Endothelial cell of umbilical vein (primary cell): Measurements from ENCODE around the gene MAGEC3. TPM values are rescaled to one million over a fixed set of nuclear protein-coding genes. Genes with fewer than 3 reads are reported as not detected.

ENCODE experiments used
- BruUV-seq: library from RNA; stranded (reverse); fragments of 400-500 nt; replicated peaks from 2 replicates; lab custom pipeline; 2021; lab: Mats Ljungman, UMichigan
- CTCF ChIA-PET: fragments of 300-600, 350-600 bp; sonication (Branson Sonifier 250); formaldehyde crosslinking; loops from one replicate; lab custom pipeline; 2021; ENCODE audit warnings: antibody characterized with exemption, inconsistent platforms; lab: Charles Lee
- POLR2A ChIA-PET: fragments of 300-600, 350-600 bp; sonication (Branson Sonifier 250); formaldehyde crosslinking; loops from one replicate; lab custom pipeline; 2021; ENCODE audit warnings: antibody characterized with exemption, inconsistent platforms; lab: Charles Lee
- DNase-seq: peaks from one replicate; pipeline ENCODE4 v3.0.0-alpha.2; 2011; ENCODE audit warnings: low read depth, low spot score
- FAIRE-seq: peaks from 2 replicates; lab custom pipeline; 2011; peaks lifted over from hg19 to GRCh38; lab: Jason Lieb, UNC
- H2AFZ ChIP-seq: 2 replicates; pipeline ENCODE4 v1.6.0; 2012; ENCODE audit warnings: low read depth, low read length, control low read depth, inconsistent platforms
- H3K27ac ChIP-seq: 2 replicates; pipeline ENCODE4 v1.5.1; 2011; ENCODE audit warnings: low read depth, mild to moderate bottlenecking, control low read depth, low read length, moderate library complexity; ENCODE audit not compliant: insufficient read depth
- H3K27me3 ChIP-seq, 2 experiments: 2 replicates each; pipeline versions ENCODE4 v1.6.0 to v1.6.1; 2011; ENCODE audit warnings: low read length in 2 of 2, mixed read lengths in 1 of 2; ENCODE audit not compliant: control insufficient read depth in 2 of 2, insufficient read depth in 2 of 2
- H3K36me3 ChIP-seq, 2 experiments: 2 replicates in 1 of 2; 3 replicates in 1 of 2; pipeline ENCODE4 v1.5.1; 2011; ENCODE audit warnings: low read length in 2 of 2, mild to moderate bottlenecking in 1 of 2, moderate library complexity in 1 of 2; ENCODE audit not compliant: control insufficient read depth in 2 of 2, insufficient read depth in 2 of 2; ENCODE audit errors: extremely low read depth in 1 of 2
- H3K4me1 ChIP-seq: 3 replicates; pipeline ENCODE4 v1.5.1; 2011; ENCODE audit warnings: mild to moderate bottlenecking, low read length; ENCODE audit not compliant: control insufficient read depth, insufficient read depth; ENCODE audit errors: extremely low read depth
- H3K4me2 ChIP-seq: 2 replicates; pipeline ENCODE4 v1.6.1; 2011; ENCODE audit warnings: low read length, control low read depth, mixed read lengths; ENCODE audit not compliant: insufficient read depth
- H3K4me3 ChIP-seq, 3 experiments: fragments of 200-600 bp in 1 of 3; sonication (generic), shearing (Covaris generic) in 1 of 3; replicated peaks in 1 of 3; 2 replicates each; pipeline ENCODE4 v1.5.1; 2011 to 2016; ENCODE audit warnings: control low read depth in 3 of 3, low read length in 3 of 3, mild to moderate bottlenecking in 2 of 3, inconsistent platforms in 1 of 3, low read depth in 1 of 3, moderate library complexity in 1 of 3; ENCODE audit not compliant: insufficient read depth in 1 of 3
- H3K79me2 ChIP-seq: 2 replicates; pipeline ENCODE4 v1.6.0; 2012; ENCODE audit warnings: low read length, inconsistent platforms; ENCODE audit not compliant: control insufficient read depth, insufficient read depth
- H3K9ac ChIP-seq: replicated peaks from 2 replicates; pipeline ENCODE3; 2011; ENCODE audit warnings: low read length, control low read depth; ENCODE audit not compliant: insufficient read depth; ENCODE audit errors: extremely low read depth
- H3K9me1 ChIP-seq: replicated peaks from 3 replicates; pipeline ENCODE4 v1.6.0; 2011; ENCODE audit warnings: mild to moderate bottlenecking, low read length; ENCODE audit not compliant: control insufficient read depth, insufficient read depth; ENCODE audit errors: extremely low read depth
- H3K9me3 ChIP-seq: replicated peaks from 2 replicates; pipeline ENCODE4 v1.5.1; 2012; ENCODE audit warnings: low read length, inconsistent platforms; ENCODE audit not compliant: control insufficient read depth, insufficient read depth
- H4K20me1 ChIP-seq: replicated peaks from 2 replicates; pipeline ENCODE3; 2011; ENCODE audit warnings: mild to moderate bottlenecking, low read length; ENCODE audit not compliant: control insufficient read depth, insufficient read depth; ENCODE audit errors: extremely low read depth
- CTCF ChIP-seq, 2 donors: IDR thresholded peaks; 1 replicate in 1 of 2; 2 replicates in 1 of 2; pipeline ENCODE4 v1.5.1; 2011; ENCODE audit warnings: low read length in 2 of 2, mild to moderate bottlenecking in 2 of 2, moderate library complexity in 2 of 2, control low read depth in 1 of 2, inconsistent platforms in 1 of 2, low read depth in 1 of 2; ENCODE audit not compliant: insufficient read depth in 1 of 2; ENCODE audit errors: extremely low read depth in 1 of 2
- EZH2 ChIP-seq: IDR thresholded peaks from 2 replicates; pipeline ENCODE4 v1.6.1; 2012; ENCODE audit warnings: borderline replicate concordance, low read depth, mild to moderate bottlenecking, moderate library complexity, low read length, inconsistent platforms; ENCODE audit not compliant: severe bottlenecking
- FOS ChIP-seq: IDR thresholded peaks from 2 replicates; pipeline ENCODE4 v1.6.1; 2011; ENCODE audit warnings: mild to moderate bottlenecking, low read length, moderate library complexity, borderline replicate concordance; ENCODE audit not compliant: insufficient read depth
- GATA2 ChIP-seq: IDR thresholded peaks from 2 replicates; pipeline ENCODE4 v1.7.0; 2011; ENCODE audit warnings: low read depth, mild to moderate bottlenecking, moderate library complexity, mixed read lengths, low read length; ENCODE audit not compliant: insufficient read length, insufficient read depth
- JUN ChIP-seq: IDR thresholded peaks from 2 replicates; pipeline ENCODE4 v1.6.1; 2011; ENCODE audit warnings: borderline replicate concordance, low read depth; ENCODE audit not compliant: insufficient read length, insufficient read depth
- MAX ChIP-seq: IDR thresholded peaks from 2 replicates; pipeline ENCODE4 v1.6.1; 2011; ENCODE audit not compliant: insufficient read depth, insufficient read length
- MYC ChIP-seq: IDR thresholded peaks from one replicate; pipeline ENCODE4 v1.6.1; 2011; ENCODE audit warnings: mild to moderate bottlenecking, low read depth, low read length
- POLR2A ChIP-seq: IDR thresholded peaks from 2 replicates; pipeline ENCODE4 v1.6.1; 2012; ENCODE audit warnings: low read depth, mild to moderate bottlenecking, control low read depth, low read length
- POLR2AphosphoS5 ChIP-seq: IDR thresholded peaks from 2 replicates; pipeline ENCODE4 v1.6.1; 2012; ENCODE audit warnings: low read depth, mild to moderate bottlenecking, control low read depth, low read length, moderate library complexity; ENCODE audit not compliant: insufficient read depth
- dilution Hi-C: fragments of 300-500 bp; cut with MboI; formaldehyde crosslinking; loops from one replicate; pipeline ENCODE4 v1.15.0; 2019; ENCODE audit warnings: low sequenced_read_pairs; ENCODE audit not compliant: extremely low pct_ligation_motif_present
- intact Hi-C: fragments of 100-400 bp; cut with micrococcal nuclease; formaldehyde crosslinking; loops from one replicate; pipeline ENCODE4 v1.10.0; 2022
- polyA plus RNA-seq, 4 experiments: library from polyadenylated mRNA; depleted of rRNA in 3 of 4; stranded (reverse) in 3 of 4; unstranded in 1 of 4; fragments of >200 nt; gene quantifications; 2 replicates each; pipeline versions ENCODE4 v1.2.1 to v1.2.3, GENCODE V29; 2011 to 2012; ENCODE audit warnings: missing spikeins in 1 of 4
- total RNA-seq: library from RNA; stranded (reverse); gene quantifications from 2 replicates; pipeline ENCODE4 v1.2.3, GENCODE V29; 2021

Gene MAGEC3
- total and polyA plus RNA-seq, 2 donors (not counting 3 experiments of a cell fraction or from before 2014, with no cell fraction given) = 0.07 TPM; not detected in 1

GRCh38 chrX:141814213-141814857, 23.8 kb upstream of the MAGEC3 start:
- CTCF ChIA-PET = no interaction called here
- Histone ChIP-seq H3K27me3 (no peaks in the 10 kb centered on the region), H3K4me2 (no peak overlapping the region), H3K9me3 (no peaks in the 10 kb centered on the region), H3K4me3 (no peak overlapping the region), H3K27ac (no peak overlapping the region), H3K79me2 (no peaks in the 10 kb centered on the region), H2AFZ (no peak overlapping the region), H3K4me1 (no peaks in the 10 kb centered on the region), H4K20me1 (no peaks in the 10 kb centered on the region), H3K9me1 (no peaks in the 10 kb centered on the region), H3K9ac (no peak overlapping the region), H3K36me3 (no peaks in the 10 kb centered on the region)
- TF ChIP-seq POLR2A (no peak), FOS (no peak), GATA2 (no peak), CTCF (IDR thresholded peaks at IDR 0.05; ENCODE audit: extremely low read depth in 1 of 2, insufficient read depth in 1 of 2, low read depth in 1 of 2, low read length in 2 of 2) (no peak)
- dilution Hi-C loops = no loop called here
- FAIRE-seq = no peak
- POLR2A ChIA-PET = no interaction called here
- no TSS peak for BruUV-seq
- no peak for DNase-seq
- intact Hi-C loops = no loop called here

DNA sequence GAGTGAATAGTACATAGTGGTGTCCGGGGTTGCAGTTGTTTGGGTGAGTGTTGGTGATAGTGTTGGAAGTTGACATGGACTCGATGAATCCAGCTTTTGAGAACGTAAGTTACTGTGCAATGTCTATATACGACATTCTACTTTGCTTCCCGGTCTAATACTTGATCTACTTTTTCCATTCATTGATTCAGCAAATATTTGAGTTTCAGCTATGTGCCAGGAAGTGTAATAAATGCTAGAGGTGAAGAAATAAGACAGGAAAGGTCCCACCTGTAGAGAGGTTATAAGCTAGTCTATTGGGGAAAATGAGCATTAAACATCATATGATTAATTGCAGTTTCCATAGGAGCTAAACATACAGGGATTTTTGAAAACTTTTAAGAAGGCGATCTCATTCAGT, 22.2 kb upstream of the MAGEC3 start:
- CTCF ChIA-PET = interaction anchor here (0.6 kb wide), 1 partner anchor 200 kb away, joined by 3 read pairs; no protein-coding TSS in a partner anchor

More for the DNA sequence above, 22.2 kb upstream of the MAGEC3 start:
- H3K4me2 ChIP-seq = no peak overlapping the region
- no peak overlapping the region for H2AFZ ChIP-seq
- no peak overlapping the region for H3K27ac ChIP-seq
- H3K4me1 ChIP-seq = no peaks in the 10 kb centered on the region
- no peak overlapping the region for H3K4me3 ChIP-seq
- DNase-seq = no peak
- no peaks in the 10 kb centered on the region for H3K79me2 ChIP-seq
- dilution Hi-C loops = no loop called here
- no peak for FAIRE-seq
- H3K36me3 ChIP-seq = no peaks in the 10 kb centered on the region
- no peaks in the 10 kb centered on the region for H3K9me3 ChIP-seq
- no TSS peak for BruUV-seq
- intact Hi-C loops = no loop called here
- H3K27me3 ChIP-seq = no peaks in the 10 kb centered on the region
- POLR2A ChIA-PET = no interaction called here
- no peaks in the 10 kb centered on the region for H4K20me1 ChIP-seq
- TF ChIP-seq MAX (no peak), EZH2 (no peak), JUN (no peak), POLR2A (no peak), GATA2 (no peak), FOS (no peak), MYC (no peak), POLR2AphosphoS5 (no peak), CTCF (IDR thresholded peaks at IDR 0.05; ENCODE audit: extremely low read depth in 1 of 2, insufficient read depth in 1 of 2, low read depth in 1 of 2, low read length in 2 of 2) (no peak)
- H3K9ac ChIP-seq = no peak overlapping the region
- no peaks in the 10 kb centered on the region for H3K9me1 ChIP-seq
